BLaER1 treated with 17β-estradiol and CSF1 and Interleukin-3, amounts not matched to agents 10 nM and 100 nM (cell line): Measurements from ENCODE around the gene CDH23.
A peak's percentile ranks its signal among the peaks of the same experiment; 100 is the strongest.

Experiments
- H3K27ac ChIP-seq, 11 experiments: shearing (Covaris generic); formaldehyde crosslinking; 2 replicates each; pipeline ENCODE4 v1.8.1; 2022
- H3K27me3 ChIP-seq, 11 experiments: shearing (Covaris generic); formaldehyde crosslinking; 2 replicates each; pipeline ENCODE4 v1.8.1; 2022
- H3K36me3 ChIP-seq, 11 experiments: shearing (Covaris generic); formaldehyde crosslinking; 2 replicates each; pipeline ENCODE4 v1.8.1; 2022
- H3K4me1 ChIP-seq, 10 experiments: shearing (Covaris generic); formaldehyde crosslinking; 2 replicates each; pipeline ENCODE4 v1.8.1; 2022
- H3K4me2 ChIP-seq, 11 experiments: shearing (Covaris generic); formaldehyde crosslinking; 2 replicates each; pipeline ENCODE4 v1.8.1; 2022
- H3K4me3 ChIP-seq, 10 experiments: shearing (Covaris generic); formaldehyde crosslinking; 2 replicates each; pipeline ENCODE4 v1.8.1; 2022
- H3K9ac ChIP-seq, 11 experiments: shearing (Covaris generic); formaldehyde crosslinking; 2 replicates each; pipeline ENCODE4 v1.8.1; 2022
- H3K9me3 ChIP-seq, 11 experiments: shearing (Covaris generic); formaldehyde crosslinking; replicated peaks in 1 of 11; 2 replicates each; pipeline ENCODE4 v1.8.1; 2022
- H4K20me1 ChIP-seq, 11 experiments: shearing (Covaris generic); formaldehyde crosslinking; 2 replicates each; pipeline ENCODE4 v1.8.1; 2022
- Cebpa-rat ChIP-seq, 11 experiments: shearing (Covaris generic); IDR thresholded peaks; 2 replicates each; pipeline ENCODE4 v1.8.1; 2022

Gene CDH23

DNA sequence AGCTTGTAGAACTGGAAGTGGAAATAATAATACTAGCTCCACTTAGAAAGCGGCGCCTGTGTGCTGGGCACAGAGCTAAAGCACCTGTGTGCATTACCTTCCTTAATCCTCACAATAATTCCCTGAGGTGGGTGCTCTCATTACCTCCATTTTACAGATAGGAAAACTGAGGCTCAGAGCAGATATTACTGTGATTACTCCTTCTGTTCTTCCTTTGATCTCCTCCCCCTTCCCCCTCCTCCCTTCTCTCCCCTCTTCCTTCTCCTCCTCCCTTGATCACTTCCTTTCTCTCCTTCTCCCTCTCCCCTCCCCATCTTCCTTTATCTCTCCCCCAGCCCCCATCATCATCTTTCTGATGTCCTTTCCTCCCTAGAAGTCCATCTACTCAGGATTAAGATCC lies 267.9 kb downstream of the CDH23 start:
- Histone ChIP-seq H3K9me3 (peaks cover 0 to 11% (median 6%) of the 10 kb centered on the region in 11 experiments; a peak in 14 of 22 replicates), H3K4me1 (peaks cover 27 to 41% (median 31%) of the 10 kb centered on the region in 10 experiments), H4K20me1 (peaks cover 0 to 18% (median 0%) of the 10 kb centered on the region in 11 experiments; a peak in 4 of 22 replicates), H3K9ac (no peak overlapping the region), H3K4me2 (peak overlapping the region in 1 of 11 experiments; percentile 28; a peak in 2 of 22 replicates), H3K36me3 (no peaks in the 10 kb centered on the region), H3K27me3 (peaks cover 0 to 43% (median 23%) of the 10 kb centered on the region in 11 experiments; a peak in 18 of 22 replicates), H3K4me3 (no peak overlapping the region), H3K27ac (no peak overlapping the region)
- TF ChIP-seq Cebpa-rat (IDR thresholded peaks at IDR 0.05): no peak

DNA sequence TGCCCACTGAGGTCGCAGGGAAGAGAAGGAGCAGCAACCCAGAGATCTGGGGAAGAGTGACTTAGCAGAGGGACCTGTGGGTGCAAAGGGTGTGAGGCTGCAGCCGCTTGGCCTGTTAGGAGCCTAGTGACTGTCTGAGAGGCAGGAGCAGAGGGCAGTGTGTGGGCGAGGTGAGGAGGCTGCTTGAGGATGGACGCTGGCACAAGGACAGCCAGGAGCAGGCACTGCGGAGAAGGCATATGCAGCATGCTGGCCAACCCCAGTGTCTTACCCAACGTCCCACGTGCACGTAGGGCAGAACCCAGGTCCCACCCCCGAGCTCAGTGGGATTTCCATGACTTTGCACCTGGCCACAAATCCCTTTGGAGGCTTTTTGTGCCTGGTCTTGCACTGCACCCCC lies 268.7 kb downstream of the CDH23 start:
- peak overlapping the region; percentile 62 to 85 (median 71); a peak in 16 of 22 replicates for H3K4me2 ChIP-seq
- H3K9ac ChIP-seq: no peak overlapping the region
- H3K36me3 ChIP-seq: no peaks in the 10 kb centered on the region
- no peak for TF ChIP-seq Cebpa-rat (IDR thresholded peaks at IDR 0.05)
- no peak overlapping the region for H3K4me3 ChIP-seq
- no peak overlapping the region for H3K27ac ChIP-seq
- H3K9me3 ChIP-seq: peaks cover 0 to 3% (median under 1%) of the 10 kb centered on the region in 11 experiments; a peak in 10 of 22 replicates
- H4K20me1 ChIP-seq: peaks cover 0 to 18% (median 0%) of the 10 kb centered on the region in 11 experiments; a peak in 4 of 22 replicates
- peaks cover 27 to 41% (median 31%) of the 10 kb centered on the region in 10 experiments for H3K4me1 ChIP-seq
- H3K27me3 ChIP-seq: peaks cover 0 to 43% (median 23%) of the 10 kb centered on the region in 11 experiments; a peak in 18 of 22 replicates

DNA sequence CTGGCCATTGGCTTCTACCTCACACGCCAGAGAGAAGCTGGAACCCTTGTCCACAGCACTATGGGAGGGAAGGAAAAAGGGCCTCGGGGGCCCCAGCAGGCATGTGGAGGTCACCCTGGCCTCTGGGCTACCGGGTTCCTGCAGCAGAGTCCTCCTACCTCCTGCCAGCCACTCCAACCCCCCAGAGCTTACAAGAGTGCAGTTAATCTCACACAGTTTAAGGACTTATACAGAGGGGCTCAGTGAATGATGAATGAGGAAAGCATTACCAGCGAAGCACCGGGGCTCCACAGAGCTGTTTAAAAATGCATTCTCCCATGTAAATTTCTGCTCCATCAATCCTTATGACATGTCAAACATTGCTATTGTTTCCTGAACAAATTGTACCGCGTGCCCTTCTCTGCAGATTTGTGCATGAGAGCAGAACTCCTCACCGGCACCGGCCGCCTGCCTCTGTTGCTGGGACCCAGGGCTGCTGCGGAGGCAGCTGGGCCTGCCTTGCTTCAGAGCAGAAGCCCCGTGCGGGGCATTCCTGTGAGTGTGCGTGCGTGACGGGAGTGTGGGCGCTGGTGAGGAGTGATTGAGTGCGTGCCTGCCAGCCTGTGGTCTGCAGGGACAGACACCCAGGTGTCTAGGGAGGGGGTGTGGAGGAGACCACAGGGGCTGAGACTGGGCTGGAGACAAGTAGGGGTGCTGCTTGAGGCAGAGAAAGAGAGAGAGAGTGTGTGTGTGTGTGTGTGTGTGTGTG lies 270.1 kb downstream of the CDH23 start:
- TF ChIP-seq Cebpa-rat (IDR thresholded peaks at IDR 0.05): no peak
- H3K9ac ChIP-seq: no peak overlapping the region
- H3K4me2 ChIP-seq: peak overlapping the region; percentile 62 to 85 (median 71)

DNA sequence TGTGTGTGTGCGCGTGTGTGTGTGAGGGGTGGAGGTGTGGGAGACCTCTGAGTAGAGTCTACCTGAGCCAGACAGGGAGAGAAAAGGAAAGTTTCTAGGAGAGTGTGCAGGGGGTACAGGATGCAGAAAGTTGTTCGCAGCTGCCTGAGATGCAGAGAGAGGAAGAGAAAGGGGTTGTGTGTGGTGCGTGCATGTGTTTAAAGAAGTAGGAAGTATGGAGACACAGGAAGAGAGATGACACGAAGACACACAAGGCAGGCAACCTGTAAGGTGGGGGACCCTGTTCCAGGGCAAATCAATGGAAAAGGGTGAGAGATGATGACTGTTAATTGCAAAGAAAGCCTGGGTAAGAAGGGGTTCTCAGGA lies 270.6 kb downstream of the CDH23 start:
- no peak for TF ChIP-seq Cebpa-rat (IDR thresholded peaks at IDR 0.05)
- peak overlapping the region; percentile 62 to 85 (median 71) for H3K4me2 ChIP-seq
- H3K27me3 ChIP-seq: peaks cover 0 to 43% (median 23%) of the 10 kb centered on the region in 11 experiments; a peak in 18 of 22 replicates
- H3K27ac ChIP-seq: no peak overlapping the region
- peaks cover 0 to 18% (median 0%) of the 10 kb centered on the region in 11 experiments; a peak in 4 of 22 replicates for H4K20me1 ChIP-seq
- H3K4me3 ChIP-seq: no peak overlapping the region
- no peaks in the 10 kb centered on the region for H3K36me3 ChIP-seq
- peaks cover 27 to 37% (median 32%) of the 10 kb centered on the region in 10 experiments for H3K4me1 ChIP-seq
- H3K9me3 ChIP-seq: no peaks in the 10 kb centered on the region
- no peak overlapping the region for H3K9ac ChIP-seq

More for the DNA sequence above, 270.1 kb downstream of the CDH23 start:
- no peaks in the 10 kb centered on the region for H3K36me3 ChIP-seq
- no peaks in the 10 kb centered on the region for H3K9me3 ChIP-seq
- H3K4me3 ChIP-seq: no peak overlapping the region
- H3K27me3 ChIP-seq: peaks cover 0 to 43% (median 23%) of the 10 kb centered on the region in 11 experiments; a peak in 18 of 22 replicates
- no peak overlapping the region for H3K27ac ChIP-seq
- H3K4me1 ChIP-seq: peaks cover 27 to 37% (median 32%) of the 10 kb centered on the region in 10 experiments
- peaks cover 0 to 18% (median 0%) of the 10 kb centered on the region in 11 experiments; a peak in 4 of 22 replicates for H4K20me1 ChIP-seq

DNA sequence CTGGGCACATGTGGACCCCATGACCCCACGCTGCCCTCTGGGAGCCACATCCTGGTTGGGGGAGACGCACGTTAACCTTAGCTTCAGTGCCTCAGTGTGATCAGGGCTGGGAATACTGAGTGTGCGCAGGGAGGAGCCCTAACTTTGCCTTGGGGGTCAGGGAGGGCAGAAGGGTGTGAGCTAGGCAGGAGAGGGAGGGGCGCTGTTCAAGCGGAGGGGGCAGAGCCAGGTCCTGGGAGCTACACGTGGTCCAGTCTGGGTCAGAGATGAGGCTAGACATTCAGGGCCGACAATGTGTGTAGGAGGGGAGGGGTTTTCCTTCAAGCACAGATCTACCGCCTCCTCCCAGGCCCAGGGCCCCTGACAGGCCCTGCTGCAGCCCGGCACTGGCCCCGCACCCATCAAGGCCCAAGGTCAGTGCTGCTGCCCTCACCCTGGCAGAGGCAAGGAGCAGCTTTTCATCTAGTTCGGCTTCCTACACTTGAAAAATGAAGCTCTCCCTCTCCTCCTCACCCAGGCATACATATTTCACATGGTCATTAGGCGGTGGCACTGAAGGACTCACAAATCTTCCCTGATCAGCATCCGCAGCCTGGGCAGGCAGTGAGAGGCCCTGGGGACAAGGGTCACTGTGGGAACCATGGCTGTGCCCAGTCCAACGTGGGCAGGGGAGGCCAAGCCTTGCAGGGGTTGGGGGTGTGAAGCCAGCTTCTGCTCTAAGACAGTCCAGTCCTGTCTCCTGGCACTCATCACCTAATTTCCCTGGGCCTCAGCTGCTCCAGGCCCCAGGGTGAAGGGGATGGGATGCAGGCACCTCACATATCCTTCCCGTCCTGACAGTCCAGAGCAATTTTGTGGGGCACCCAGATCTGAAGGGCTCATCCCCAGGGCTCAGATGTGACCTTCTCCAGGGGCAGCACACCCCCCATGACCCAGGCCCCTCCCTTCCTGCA lies 275.6 kb downstream of the CDH23 start:
- Histone ChIP-seq H3K9me3 (no peaks in the 10 kb centered on the region), H3K4me2 (peak overlapping the region in 5 of 11 experiments; percentile 8 to 30 (median 18); a peak in 5 of 22 replicates), H3K9ac (no peak overlapping the region), H4K20me1 (peaks cover 0 to 8% (median 0%) of the 10 kb centered on the region in 11 experiments; a peak in 1 of 22 replicates), H3K36me3 (no peaks in the 10 kb centered on the region), H3K27ac (no peak overlapping the region), H3K4me1 (peaks cover 10 to 23% (median 16%) of the 10 kb centered on the region in 10 experiments), H3K4me3 (no peak overlapping the region), H3K27me3 (peaks cover 0 to 15% (median 0%) of the 10 kb centered on the region in 11 experiments; a peak in 5 of 22 replicates)
- TF ChIP-seq Cebpa-rat (IDR thresholded peaks at IDR 0.05): no peak

DNA sequence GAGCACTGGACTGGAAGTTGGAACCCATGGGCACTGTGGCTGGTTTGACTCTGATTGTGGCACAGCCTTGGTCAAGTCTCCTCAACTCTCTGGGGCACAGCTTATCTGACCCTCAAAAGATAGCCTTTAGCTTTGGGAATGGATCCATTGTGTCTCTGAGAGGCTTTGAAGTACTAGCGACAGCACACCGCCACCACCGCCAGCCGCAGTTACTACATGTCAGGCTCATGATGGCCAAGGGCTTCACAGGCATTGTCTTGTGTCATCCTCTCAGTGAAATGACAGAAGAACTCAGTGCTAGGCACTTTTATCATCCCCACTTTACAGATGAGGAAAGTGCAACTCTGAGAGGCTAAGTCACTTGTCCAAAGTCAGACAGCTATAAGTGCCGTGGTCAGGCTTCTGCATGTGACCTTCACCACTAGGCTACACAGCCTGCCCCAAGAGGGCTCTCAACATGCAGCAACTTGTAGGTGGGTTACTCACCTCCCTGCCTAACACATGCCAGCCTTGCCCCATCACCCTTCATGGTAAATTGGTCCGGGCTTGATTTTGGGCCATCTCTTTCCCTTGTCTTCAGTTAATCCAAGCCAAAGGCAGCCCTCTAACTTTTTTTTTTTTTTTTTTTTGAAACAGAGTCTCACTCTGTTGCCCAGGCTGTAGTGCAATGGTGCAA lies 278.7 kb downstream of the CDH23 start:
- Histone ChIP-seq H3K27ac (no peak overlapping the region), H3K27me3 (no peaks in the 10 kb centered on the region), H3K9me3 (no peaks in the 10 kb centered on the region), H3K4me1 (peaks cover 8 to 24% (median 16%) of the 10 kb centered on the region in 10 experiments; a peak in 19 of 20 replicates), H3K4me2 (no peak overlapping the region), H3K4me3 (no peak overlapping the region), H3K9ac (no peak overlapping the region), H4K20me1 (0 out of 22 replicates have a peak, but pooled peaks cover 0 to 8% (median 0%) of the 10 kb centered on the region in 11 experiments), H3K36me3 (no peaks in the 10 kb centered on the region)
- no peak for TF ChIP-seq Cebpa-rat (IDR thresholded peaks at IDR 0.05)

DNA sequence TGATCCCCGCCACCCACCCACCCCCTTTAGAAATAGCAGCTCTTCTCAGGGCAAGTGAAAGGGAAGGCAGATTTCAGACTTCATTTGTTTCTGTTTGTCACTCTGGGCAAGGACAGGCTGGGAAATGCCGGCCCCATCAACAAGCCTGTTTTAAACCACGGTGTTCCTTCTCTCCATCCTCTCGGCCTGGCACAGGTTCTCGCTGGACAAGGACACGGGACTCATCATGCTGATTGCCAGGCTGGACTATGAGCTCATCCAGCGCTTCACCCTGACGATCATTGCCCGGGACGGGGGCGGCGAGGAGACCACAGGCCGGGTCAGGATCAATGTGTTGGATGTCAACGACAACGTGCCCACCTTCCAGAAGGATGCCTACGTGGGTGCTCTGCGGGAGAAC lies 280.5 kb downstream of the CDH23 start:
- no peak overlapping the region for H3K4me3 ChIP-seq
- H3K4me1 ChIP-seq: peaks cover 8 to 25% (median 15%) of the 10 kb centered on the region in 10 experiments; a peak in 19 of 20 replicates
- H3K27me3 ChIP-seq: no peaks in the 10 kb centered on the region
- no peak overlapping the region for H3K4me2 ChIP-seq
- H3K36me3 ChIP-seq: no peaks in the 10 kb centered on the region
- H4K20me1 ChIP-seq: 0 out of 22 replicates have a peak, but pooled peaks cover 0 to 8% (median 0%) of the 10 kb centered on the region in 11 experiments
- no peaks in the 10 kb centered on the region for H3K9me3 ChIP-seq
- TF ChIP-seq Cebpa-rat (IDR thresholded peaks at IDR 0.05): no peak
- no peak overlapping the region for H3K27ac ChIP-seq
- no peak overlapping the region for H3K9ac ChIP-seq

DNA sequence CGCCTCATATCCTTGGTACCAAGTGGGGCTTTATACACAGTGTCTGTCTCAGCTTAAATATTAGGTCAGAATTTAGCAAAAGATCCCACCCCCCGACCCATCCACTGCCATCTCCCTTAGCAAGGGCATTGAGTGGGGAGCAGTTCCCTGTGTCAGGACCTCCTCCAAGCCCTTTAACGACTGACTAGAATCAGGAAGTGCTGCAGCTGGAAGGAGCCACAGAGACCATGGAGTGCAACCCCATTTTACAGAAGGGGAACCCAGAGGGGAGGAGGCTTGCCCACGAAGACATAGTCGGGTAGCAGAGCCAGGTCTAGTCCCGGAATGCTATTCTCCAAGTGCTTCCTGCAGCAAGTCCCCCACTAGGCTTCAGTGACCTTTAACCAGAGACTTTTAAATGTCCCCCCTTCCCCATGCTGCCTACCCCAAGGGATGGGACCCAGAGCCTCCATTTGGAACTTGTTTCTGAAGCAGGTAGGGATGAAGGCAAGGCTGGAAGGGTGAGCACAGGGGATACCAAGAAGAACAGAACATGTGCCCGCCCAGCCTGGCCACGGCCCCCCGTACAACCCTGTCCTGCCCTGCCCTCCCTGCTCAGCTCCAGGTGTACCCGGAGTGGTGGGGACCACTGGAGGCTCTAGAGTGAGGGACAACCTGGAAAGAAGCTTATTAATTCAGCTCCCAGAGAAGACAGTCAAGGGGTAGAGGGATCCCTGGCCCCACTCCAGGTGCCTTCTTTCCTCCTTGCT lies 281.5 kb downstream of the CDH23 start:
- Histone ChIP-seq H3K9ac (no peak overlapping the region), H3K27ac (no peak overlapping the region), H3K4me3 (no peak overlapping the region), H3K4me2 (peak overlapping the region in 1 of 11 experiments; percentile 26; a peak in 1 of 22 replicates), H3K27me3 (no peaks in the 10 kb centered on the region), H3K36me3 (no peaks in the 10 kb centered on the region), H3K4me1 (peaks cover 7 to 23% (median 14%) of the 10 kb centered on the region in 10 experiments; a peak in 18 of 20 replicates), H4K20me1 (no peaks in the 10 kb centered on the region), H3K9me3 (no peaks in the 10 kb centered on the region)
- TF ChIP-seq Cebpa-rat (IDR thresholded peaks at IDR 0.05): no peak
